K562 (cell line): ENCODE results near the gene TEX54. TPM values are rescaled to one million over a fixed set of nuclear protein-coding genes. Genes with fewer than 3 reads are reported as not detected.
A peak's percentile ranks its signal among the peaks of the same experiment; 100 is the strongest.

ENCODE experiments used
- ATF1 ChIP-seq, 2 experiments: fragments of 450-650 bp in 1 of 2; IDR thresholded peaks; 2 replicates each; pipeline ENCODE4 v1.6.1; 2016; ENCODE audit warnings: missing compliant biosample characterization in 1 of 2, missing genetic modification characterization in 1 of 2
- BHLHE40 ChIP-seq: IDR thresholded peaks from 2 replicates; pipeline ENCODE4 v1.6.1; 2011; ENCODE audit warnings: low read length, improper control_type of control experiment
- CREB1 ChIP-seq, 2 experiments: sonication (generic) in 1 of 2; formaldehyde crosslinking in 1 of 2; IDR thresholded peaks; 2 replicates each; pipeline versions ENCODE4 v1.6.1 to v1.8.0; 2012 to 2022; ENCODE audit warnings: inconsistent platforms in 1 of 2, mild to moderate bottlenecking in 1 of 2, missing genetic modification reagents in 1 of 2, moderate library complexity in 1 of 2
- HNRNPL ChIP-seq: fragments of 200-400 bp; formaldehyde crosslinking; IDR thresholded peaks from 2 replicates; pipeline ENCODE4 v1.6.1; 2017; ENCODE audit warnings: low read depth, mild to moderate bottlenecking, low read length
- MCM7 ChIP-seq, 2 experiments: fragments of 450-650 bp; IDR thresholded peaks; 2 replicates each; pipeline ENCODE4 v1.6.1; 2016 to 2018
- MGA ChIP-seq: fragments of 450-650 bp; IDR thresholded peaks from 2 replicates; pipeline ENCODE4 v1.6.1; 2016; ENCODE audit warnings: mild to moderate bottlenecking, moderate library complexity
- NFIC ChIP-seq: fragments of 450-650 bp; IDR thresholded peaks from 2 replicates; pipeline ENCODE4 v1.6.1; 2017; ENCODE audit warnings: mild to moderate bottlenecking, inconsistent platforms
- ZBTB33 ChIP-seq: sonication (generic); formaldehyde crosslinking; IDR thresholded peaks from 2 replicates; pipeline ENCODE4 v1.8.1; 2023; ENCODE audit warnings: mild to moderate bottlenecking, missing genetic modification reagents
- polyA plus RNA-seq, 8 experiments: library from polyadenylated mRNA; depleted of rRNA in 4 of 8; stranded (reverse) in 5 of 8; unstranded in 3 of 8; fragments of >200 nt; fragmentation: Nextera tagmentation in 2 of 8; fragmentation: Illumina TruSeq in 1 of 8; extraction: Ambion mirVana in 2 of 8; extraction: Trizol in 1 of 8; gene quantifications; 2 replicates each; pipeline versions ENCODE4 v1.2.1 to v1.2.3, GENCODE V29; 2011 to 2014; ENCODE audit warnings: inconsistent platforms in 1 of 8, missing spikeins in 1 of 8
- total RNA-seq, 7 experiments: library from RNA; depleted of rRNA in 6 of 7; stranded (reverse); fragments of >200 nt in 6 of 7; fragmentation: Illumina TruSeq in 2 of 7; extraction: Trizol in 2 of 7; gene quantifications; 2 replicates each; pipeline versions ENCODE4 v1.2.1 to v1.2.3, GENCODE V29; 2011 to 2021; ENCODE audit warnings: low replicate concordance in 1 of 7
- TF ChIP-seq, protein P1 (sequence below): fragments of 450-650 bp; IDR thresholded peaks from one replicate; pipeline ENCODE4 v1.6.1; 2018; ENCODE audit warnings: mild to moderate bottlenecking, moderate library complexity; ENCODE audit not compliant: partially characterized antibody
- TF ChIP-seq, protein P2 (sequence below): fragments of 250-450 bp; sonication (Bioruptor Pico); IDR thresholded peaks from 2 replicates; pipeline ENCODE4 v1.5.1; 2021; ENCODE audit warnings: mild to moderate bottlenecking

Gene TEX54
- total and polyA plus RNA-seq, 9 of the 15 experiments (the other 6 are each of a cell fraction or from before 2014, with no cell fraction given), result not detected

DNA sequence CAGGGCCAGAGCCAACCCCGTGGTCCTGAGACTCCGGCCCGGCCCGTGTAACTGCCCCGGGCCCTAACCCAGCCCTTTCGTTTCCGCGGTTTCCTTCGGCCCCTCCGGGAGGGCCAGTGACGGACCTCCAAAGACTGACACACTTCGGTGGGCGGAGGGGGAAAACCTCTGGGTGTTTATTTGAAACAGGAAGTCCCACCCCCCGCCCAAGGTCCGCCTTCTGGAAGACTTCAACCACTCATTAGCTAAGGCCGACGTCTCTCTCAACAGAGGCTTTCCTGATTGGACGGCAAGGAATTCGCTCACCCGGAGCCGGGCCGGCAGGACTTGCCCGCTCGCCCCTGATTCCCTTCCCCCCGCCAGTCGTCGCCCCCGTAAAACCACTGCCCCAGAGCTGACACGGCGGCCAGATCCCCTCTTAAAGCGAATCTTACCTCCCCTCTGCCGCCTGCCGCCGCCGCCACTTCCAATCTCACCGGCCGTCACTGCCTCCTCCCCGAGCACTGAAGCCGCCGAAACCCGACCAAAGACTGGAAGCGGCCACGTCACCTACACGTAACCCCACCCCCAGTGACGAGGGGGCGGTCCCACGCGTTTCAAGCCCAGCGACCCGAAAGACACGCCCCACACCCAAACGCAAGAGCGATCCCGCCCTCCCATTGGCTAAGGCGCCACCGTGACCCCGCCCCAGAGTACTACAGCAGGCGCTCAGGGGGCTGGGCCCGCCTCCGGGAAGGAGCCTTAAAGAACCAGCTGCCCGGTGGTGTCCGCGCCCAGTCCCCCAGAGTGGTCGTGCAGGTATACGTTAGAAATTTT, 913 bp downstream of the TEX54 start, which contains the start of gene STX5 (continued):
- TF ChIP-seq, protein P1, sequence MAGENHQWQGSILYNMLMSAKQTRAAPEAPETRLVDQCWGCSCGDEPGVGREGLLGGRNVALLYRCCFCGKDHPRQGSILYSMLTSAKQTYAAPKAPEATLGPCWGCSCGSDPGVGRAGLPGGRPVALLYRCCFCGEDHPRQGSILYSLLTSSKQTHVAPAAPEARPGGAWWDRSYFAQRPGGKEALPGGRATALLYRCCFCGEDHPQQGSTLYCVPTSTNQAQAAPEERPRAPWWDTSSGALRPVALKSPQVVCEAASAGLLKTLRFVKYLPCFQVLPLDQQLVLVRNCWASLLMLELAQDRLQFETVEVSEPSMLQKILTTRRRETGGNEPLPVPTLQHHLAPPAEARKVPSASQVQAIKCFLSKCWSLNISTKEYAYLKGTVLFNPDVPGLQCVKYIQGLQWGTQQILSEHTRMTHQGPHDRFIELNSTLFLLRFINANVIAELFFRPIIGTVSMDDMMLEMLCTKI, result no peak
- peak; percentile 94 for TF ChIP-seq CREB1 (IDR thresholded peaks at IDR 0.05)
- peak; percentile 94 for TF ChIP-seq CREB1 (CRISPR knock-in tag; IDR thresholded peaks at IDR 0.05)
- no peak for TF ChIP-seq NFIC
- TF ChIP-seq BHLHE40, result peak; percentile 43; the same call in 1 of the 2 replicates
- no peak for TF ChIP-seq MCM7 (IDR thresholded peaks at IDR 0.05)
- TF ChIP-seq, protein P2, sequence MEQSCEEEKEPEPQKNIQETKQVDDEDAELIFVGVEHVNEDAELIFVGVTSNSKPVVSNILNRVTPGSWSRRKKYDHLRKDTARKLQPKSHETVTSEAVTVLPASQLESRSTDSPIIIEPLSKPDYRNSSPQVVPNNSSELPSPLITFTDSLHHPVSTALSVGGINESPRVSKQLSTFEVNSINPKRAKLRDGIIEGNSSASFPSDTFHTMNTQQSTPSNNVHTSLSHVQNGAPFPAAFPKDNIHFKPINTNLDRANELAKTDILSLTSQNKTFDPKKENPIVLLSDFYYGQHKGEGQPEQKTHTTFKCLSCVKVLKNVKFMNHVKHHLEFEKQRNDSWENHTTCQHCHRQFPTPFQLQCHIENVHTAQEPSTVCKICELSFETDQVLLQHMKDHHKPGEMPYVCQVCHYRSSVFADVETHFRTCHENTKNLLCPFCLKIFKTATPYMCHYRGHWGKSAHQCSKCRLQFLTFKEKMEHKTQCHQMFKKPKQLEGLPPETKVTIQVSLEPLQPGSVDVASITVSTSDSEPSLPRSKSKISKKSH (CRISPR knock-in tag), result no peak
- TF ChIP-seq MGA, result no peak
- TF ChIP-seq HNRNPL, result no peak
- peak; percentile 77 for TF ChIP-seq ATF1 (CRISPR knock-in tag; IDR thresholded peaks at IDR 0.05)
- peak; percentile 98 for TF ChIP-seq ATF1 (tag; IDR thresholded peaks at IDR 0.05)
- peak; percentile 10; the same call in 1 of the 2 replicates for TF ChIP-seq ZBTB33
